Measurements from ENCODE around the gene ADAMTS16. TPM values are rescaled to one million over a fixed set of nuclear protein-coding genes. Genes with fewer than 3 reads are reported as not detected.

ADAMTS16 gene
- total RNA-seq, 1 experiment from 2014 or later = not detected

DNA sequence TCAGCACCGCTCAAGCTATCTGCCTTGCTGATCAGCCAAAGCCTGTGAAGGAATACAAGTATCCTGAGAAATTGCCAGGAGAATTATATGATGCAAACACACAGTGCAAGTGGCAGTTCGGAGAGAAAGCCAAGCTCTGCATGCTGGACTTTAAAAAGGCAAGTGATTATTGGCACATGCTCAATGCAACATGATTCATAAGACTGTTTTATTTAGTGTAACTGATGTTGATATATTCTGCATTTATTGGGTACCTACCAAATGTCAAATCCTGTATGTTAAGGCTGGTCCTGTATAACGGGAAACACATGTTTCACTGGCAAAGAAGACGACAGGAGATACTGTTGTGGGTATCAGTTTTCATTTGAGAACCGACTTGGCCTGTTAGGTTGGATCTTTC is 69.0 kb downstream of the ADAMTS16 start:
- Histone ChIP-seq H4K20me1 (ENCODE audit: insufficient read depth, low read depth, low read length) (no peaks in the 10 kb centered on the region), H3K4me3 (ENCODE audit: low read length) (no peak overlapping the region)

DNA sequence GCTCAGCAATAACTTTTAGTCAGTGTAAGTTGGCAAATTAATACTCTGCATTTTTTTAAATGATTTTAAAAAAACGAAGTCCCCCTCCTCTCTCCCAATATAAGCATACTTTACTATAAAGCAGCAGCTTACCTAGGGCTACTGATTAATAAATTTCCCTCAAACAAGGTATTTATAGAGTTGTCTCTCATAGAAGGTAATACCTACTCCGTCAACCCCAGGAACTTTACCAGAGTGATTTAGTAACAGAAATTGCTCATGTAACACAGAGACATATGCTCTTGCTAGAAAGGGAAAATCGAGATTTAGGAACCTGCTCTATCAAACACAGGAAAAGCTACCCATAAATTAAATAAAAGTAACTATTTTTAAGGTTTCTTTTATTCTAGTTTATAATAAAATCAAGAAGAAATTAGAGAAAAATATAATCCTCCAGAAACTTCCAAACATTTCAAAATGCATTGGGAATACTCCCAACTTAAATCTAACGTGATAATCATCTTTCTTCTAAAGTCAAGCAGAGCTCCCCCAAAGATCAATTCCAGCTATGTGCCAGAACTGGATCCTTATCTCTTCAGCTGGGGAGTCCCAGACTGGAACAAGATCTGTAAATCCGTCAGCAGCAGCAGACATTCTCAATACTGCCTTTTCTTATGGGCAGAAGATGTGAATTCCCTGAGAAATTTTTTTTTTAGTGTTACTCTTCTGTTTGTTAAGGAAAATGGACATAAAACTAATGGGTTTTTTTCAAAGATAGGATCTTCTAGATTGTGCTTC is 69.6 kb downstream of the ADAMTS16 start:
- Histone ChIP-seq H3K9me3 (ENCODE audit: low read length) (no peaks in the 10 kb centered on the region), H3K4me3 (ENCODE audit: low read length) (no peak overlapping the region)

More for the DNA sequence above, 69.0 kb downstream of the ADAMTS16 start:
- no peaks in the 10 kb centered on the region for H3K36me3 ChIP-seq (ENCODE audit: insufficient read depth, low read length)
- DNase-seq = no peak
- H2AFZ ChIP-seq (ENCODE audit: low read length) = no peak overlapping the region
- no peak overlapping the region for H3K9ac ChIP-seq (ENCODE audit: low read length)
- no peaks in the 10 kb centered on the region for H3K4me1 ChIP-seq (ENCODE audit: low read length)
- H3K27ac ChIP-seq (ENCODE audit: low read length) = no peak overlapping the region
- no peaks in the 10 kb centered on the region for H3K79me2 ChIP-seq (ENCODE audit: low read length)
- H3K9me2 ChIP-seq (replicated peaks; ENCODE audit: insufficient read depth, low read length) = no peaks in the 10 kb centered on the region
- H3K9me3 ChIP-seq (ENCODE audit: low read length) = no peaks in the 10 kb centered on the region
- no peaks in the 10 kb centered on the region for H3K27me3 ChIP-seq (ENCODE audit: low read length)
- no peak overlapping the region for H3K4me2 ChIP-seq (ENCODE audit: low read depth, low read length, poor library complexity, severe bottlenecking)

DNA sequence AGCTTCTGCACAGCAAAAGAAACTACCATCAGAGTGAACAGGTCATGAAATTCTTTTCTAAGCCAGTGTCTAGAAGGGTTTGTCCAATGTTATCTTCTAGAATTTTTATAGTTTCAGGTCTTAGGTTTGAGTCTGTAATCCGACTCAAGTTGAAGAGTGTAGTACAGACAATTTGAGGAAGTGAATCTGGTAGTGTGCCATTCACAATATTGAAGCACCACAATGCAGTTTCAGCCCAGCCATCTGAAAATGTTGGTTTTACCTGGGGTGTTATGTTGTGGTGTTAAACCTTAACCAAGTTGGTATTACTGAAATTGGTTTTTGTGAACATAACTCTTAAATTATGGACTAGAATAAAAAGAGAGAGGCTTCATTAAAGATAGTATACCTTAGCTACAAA is 77.2 kb downstream of the ADAMTS16 start:
- no peaks in the 10 kb centered on the region for H3K79me2 ChIP-seq (ENCODE audit: low read length)
- no peaks in the 10 kb centered on the region for H3K27me3 ChIP-seq (ENCODE audit: low read length)
- H3K36me3 ChIP-seq (ENCODE audit: insufficient read depth, low read length) = no peaks in the 10 kb centered on the region
- no peaks in the 10 kb centered on the region for H4K20me1 ChIP-seq (ENCODE audit: insufficient read depth, low read depth, low read length)
- no peak overlapping the region for H3K9ac ChIP-seq (ENCODE audit: low read length)
- H2AFZ ChIP-seq (ENCODE audit: low read length) = no peak overlapping the region
- peak; percentile 45 for DNase-seq
- H3K4me3 ChIP-seq (ENCODE audit: low read length) = no peak overlapping the region
- no peaks in the 10 kb centered on the region for H3K9me3 ChIP-seq (ENCODE audit: low read length)
- H3K4me1 ChIP-seq (ENCODE audit: low read length) = no peaks in the 10 kb centered on the region
- H3K9me2 ChIP-seq (replicated peaks; ENCODE audit: insufficient read depth, low read length) = no peaks in the 10 kb centered on the region
- no peak overlapping the region for H3K27ac ChIP-seq (ENCODE audit: low read length)
- H3K4me2 ChIP-seq (ENCODE audit: low read depth, low read length, poor library complexity, severe bottlenecking) = no peak overlapping the region

More for the DNA sequence above, 69.6 kb downstream of the ADAMTS16 start:
- H3K79me2 ChIP-seq (ENCODE audit: low read length) = no peaks in the 10 kb centered on the region
- DNase-seq = no peak
- H3K27ac ChIP-seq (ENCODE audit: low read length) = no peak overlapping the region
- no peaks in the 10 kb centered on the region for H4K20me1 ChIP-seq (ENCODE audit: insufficient read depth, low read depth, low read length)
- no peaks in the 10 kb centered on the region for H3K27me3 ChIP-seq (ENCODE audit: low read length)
- no peaks in the 10 kb centered on the region for H3K36me3 ChIP-seq (ENCODE audit: insufficient read depth, low read length)
- H3K4me2 ChIP-seq (ENCODE audit: low read depth, low read length, poor library complexity, severe bottlenecking) = no peak overlapping the region
- H3K4me1 ChIP-seq (ENCODE audit: low read length) = no peaks in the 10 kb centered on the region
- H3K9me2 ChIP-seq (replicated peaks; ENCODE audit: insufficient read depth, low read length) = no peaks in the 10 kb centered on the region
- H3K9ac ChIP-seq (ENCODE audit: low read length) = no peak overlapping the region
- no peak overlapping the region for H2AFZ ChIP-seq (ENCODE audit: low read length)

DNA sequence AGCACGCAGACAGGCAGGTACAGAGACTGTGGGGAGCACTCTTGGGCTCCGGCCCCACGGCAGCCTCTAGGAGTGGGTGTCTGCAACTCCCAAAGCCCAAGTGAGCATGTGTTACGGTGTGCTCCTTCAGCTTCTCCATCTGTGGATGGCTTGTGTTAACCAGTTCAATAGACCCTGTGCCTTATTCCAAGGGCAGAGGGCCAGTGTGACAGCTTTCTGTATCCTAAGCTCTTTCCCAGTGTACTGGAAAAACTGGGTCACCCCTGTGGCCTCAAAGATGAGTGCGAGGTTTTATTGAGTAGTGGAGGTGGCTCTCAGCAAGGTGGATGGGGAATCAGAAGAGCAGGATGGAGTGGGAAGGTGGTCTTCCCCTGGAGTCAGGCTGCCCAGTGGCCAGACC is 78.3 kb downstream of the ADAMTS16 start:
- H3K4me3 ChIP-seq (ENCODE audit: low read length) = no peak overlapping the region
- no peak overlapping the region for H2AFZ ChIP-seq (ENCODE audit: low read length)
- H3K9ac ChIP-seq (ENCODE audit: low read length) = no peak overlapping the region
- no peaks in the 10 kb centered on the region for H3K9me2 ChIP-seq (replicated peaks; ENCODE audit: insufficient read depth, low read length)
- no peak overlapping the region for H3K27ac ChIP-seq (ENCODE audit: low read length)
- H3K9me3 ChIP-seq (ENCODE audit: low read length) = no peaks in the 10 kb centered on the region
- DNase-seq = no peak
- H3K4me1 ChIP-seq (ENCODE audit: low read length) = no peaks in the 10 kb centered on the region
- no peaks in the 10 kb centered on the region for H3K36me3 ChIP-seq (ENCODE audit: insufficient read depth, low read length)
- no peak overlapping the region for H3K4me2 ChIP-seq (ENCODE audit: low read depth, low read length, poor library complexity, severe bottlenecking)
- H4K20me1 ChIP-seq (ENCODE audit: insufficient read depth, low read depth, low read length) = no peaks in the 10 kb centered on the region
- H3K79me2 ChIP-seq (ENCODE audit: low read length) = no peaks in the 10 kb centered on the region
- H3K27me3 ChIP-seq (ENCODE audit: low read length) = no peaks in the 10 kb centered on the region

DNA sequence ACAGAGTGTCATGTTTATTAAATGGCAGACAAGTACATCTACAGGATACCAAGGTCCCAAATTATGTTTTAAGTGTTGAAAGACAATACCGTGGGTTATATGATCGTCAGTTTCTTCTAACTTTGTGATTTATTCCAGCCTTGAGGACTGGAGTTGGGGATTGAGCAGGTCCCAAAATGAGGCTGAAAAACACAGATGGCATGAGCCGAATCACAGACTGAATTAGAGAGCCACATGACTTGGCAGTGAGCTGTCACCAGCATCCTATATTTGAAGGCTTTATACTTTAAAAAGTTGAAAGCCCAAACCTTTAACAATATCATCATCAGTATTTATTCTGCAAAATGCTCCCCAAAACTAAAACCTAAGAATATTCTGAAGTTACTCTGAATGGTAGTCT is 79.4 kb downstream of the ADAMTS16 start:
- Histone ChIP-seq H4K20me1 (ENCODE audit: insufficient read depth, low read depth, low read length) (no peaks in the 10 kb centered on the region), H2AFZ (ENCODE audit: low read length) (no peak overlapping the region), H3K4me3 (ENCODE audit: low read length) (no peak overlapping the region), H3K27ac (ENCODE audit: low read length) (no peak overlapping the region), H3K27me3 (ENCODE audit: low read length) (no peaks in the 10 kb centered on the region), H3K9ac (ENCODE audit: low read length) (no peak overlapping the region), H3K9me2 (replicated peaks; ENCODE audit: insufficient read depth, low read length) (no peaks in the 10 kb centered on the region), H3K79me2 (ENCODE audit: low read length) (no peaks in the 10 kb centered on the region), H3K36me3 (ENCODE audit: insufficient read depth, low read length) (no peaks in the 10 kb centered on the region), H3K4me1 (ENCODE audit: low read length) (no peaks in the 10 kb centered on the region), H3K4me2 (ENCODE audit: low read depth, low read length, poor library complexity, severe bottlenecking) (no peak overlapping the region), H3K9me3 (ENCODE audit: low read length) (no peaks in the 10 kb centered on the region)
- DNase-seq = no peak

DNA sequence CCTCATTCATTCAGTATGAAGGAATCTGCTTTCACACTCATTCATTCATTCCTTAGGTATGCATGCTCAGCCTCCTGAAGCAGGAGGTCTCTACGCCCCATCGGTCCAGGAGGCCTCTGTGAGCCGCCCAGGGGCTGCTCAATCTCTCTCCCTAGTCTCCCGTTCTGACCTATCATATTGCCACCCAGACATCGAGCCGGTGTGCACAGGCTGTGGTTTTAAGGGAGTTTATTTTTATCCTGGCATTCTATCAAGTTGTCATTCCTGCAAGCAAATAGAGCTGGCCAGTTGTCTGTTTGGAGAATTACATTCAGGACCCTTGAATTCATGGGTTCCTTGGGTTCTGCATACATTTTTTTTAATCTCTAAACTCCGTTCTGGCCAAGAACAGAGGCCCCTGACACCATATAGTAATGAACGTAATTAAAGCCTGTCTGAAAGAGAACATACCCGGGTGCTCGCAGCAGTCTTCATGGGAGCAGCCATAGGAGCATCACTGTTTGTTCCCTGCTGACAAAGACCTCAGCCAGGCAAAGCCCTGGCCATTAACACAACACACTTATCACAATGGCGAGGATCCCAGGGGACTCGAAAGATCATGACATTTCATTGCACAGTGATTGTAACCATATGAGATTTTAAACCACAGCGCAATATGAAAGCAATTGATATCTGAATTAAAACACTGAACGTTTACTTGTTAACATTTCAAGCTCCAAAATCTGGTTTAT is 80.9 kb downstream of the ADAMTS16 start:
- H3K9me2 ChIP-seq (replicated peaks; ENCODE audit: insufficient read depth, low read length) = no peaks in the 10 kb centered on the region
- no peak overlapping the region for H3K9ac ChIP-seq (ENCODE audit: low read length)
- H3K27me3 ChIP-seq (ENCODE audit: low read length) = no peaks in the 10 kb centered on the region
- H3K36me3 ChIP-seq (ENCODE audit: insufficient read depth, low read length) = no peaks in the 10 kb centered on the region
- no peaks in the 10 kb centered on the region for H3K4me1 ChIP-seq (ENCODE audit: low read length)
- no peak overlapping the region for H2AFZ ChIP-seq (ENCODE audit: low read length)
- no peaks in the 10 kb centered on the region for H3K79me2 ChIP-seq (ENCODE audit: low read length)
- DNase-seq = no peak
- H3K27ac ChIP-seq (ENCODE audit: low read length) = no peak overlapping the region
- no peaks in the 10 kb centered on the region for H3K9me3 ChIP-seq (ENCODE audit: low read length)
- H4K20me1 ChIP-seq (ENCODE audit: insufficient read depth, low read depth, low read length) = no peaks in the 10 kb centered on the region
- H3K4me2 ChIP-seq (ENCODE audit: low read depth, low read length, poor library complexity, severe bottlenecking) = no peak overlapping the region
- no peak overlapping the region for H3K4me3 ChIP-seq (ENCODE audit: low read length)

DNA sequence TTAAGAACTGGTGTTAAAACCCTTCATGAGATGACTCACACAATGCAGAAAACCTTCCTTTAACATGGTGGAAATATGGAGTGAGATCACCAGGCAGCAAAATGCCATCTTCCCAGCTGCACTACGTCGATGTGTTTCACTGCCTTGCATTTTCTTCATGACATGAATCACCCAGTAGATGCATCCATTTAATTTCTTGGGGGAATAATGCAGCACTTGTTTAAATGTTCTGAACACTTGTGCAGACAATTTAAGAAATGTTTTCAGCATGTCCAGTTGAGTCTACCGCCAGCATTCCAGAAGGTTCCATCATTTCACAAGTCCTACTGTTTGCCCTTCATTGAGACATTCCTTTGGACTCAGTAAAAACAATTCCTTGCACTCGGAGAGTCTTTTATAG is 81.6 kb downstream of the ADAMTS16 start:
- Histone ChIP-seq H3K9me2 (replicated peaks; ENCODE audit: insufficient read depth, low read length) (no peaks in the 10 kb centered on the region), H3K4me1 (ENCODE audit: low read length) (no peaks in the 10 kb centered on the region), H3K79me2 (ENCODE audit: low read length) (no peaks in the 10 kb centered on the region), H3K27me3 (ENCODE audit: low read length) (no peaks in the 10 kb centered on the region), H3K4me3 (ENCODE audit: low read length) (no peak overlapping the region), H3K9me3 (ENCODE audit: low read length) (no peaks in the 10 kb centered on the region), H3K36me3 (ENCODE audit: insufficient read depth, low read length) (no peaks in the 10 kb centered on the region), H3K27ac (ENCODE audit: low read length) (no peak overlapping the region), H4K20me1 (ENCODE audit: insufficient read depth, low read depth, low read length) (no peaks in the 10 kb centered on the region), H3K9ac (ENCODE audit: low read length) (no peak overlapping the region), H3K4me2 (ENCODE audit: low read depth, low read length, poor library complexity, severe bottlenecking) (no peak overlapping the region), H2AFZ (ENCODE audit: low read length) (no peak overlapping the region)
- DNase-seq = no peak

DNA sequence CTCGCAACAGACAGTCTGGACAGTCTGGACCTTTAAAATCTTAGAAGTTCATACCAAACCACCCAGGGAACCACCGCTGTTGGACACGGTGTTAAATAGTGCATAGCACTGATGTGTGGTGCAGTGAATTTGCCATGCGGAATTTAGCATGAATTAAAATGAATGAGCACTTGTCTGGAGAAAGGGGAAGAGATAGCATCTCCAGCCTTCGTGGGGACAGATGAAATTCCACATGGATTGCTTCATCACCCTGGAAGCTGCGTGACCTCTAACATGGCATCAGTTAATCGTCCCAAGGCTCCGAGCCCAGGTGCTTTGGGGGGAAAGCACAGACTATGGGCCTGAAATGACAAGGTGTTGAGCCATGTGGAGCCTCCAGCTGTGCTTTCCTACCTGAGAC is 91.4 kb downstream of the ADAMTS16 start:
- H3K4me2 ChIP-seq (ENCODE audit: low read depth, low read length, poor library complexity, severe bottlenecking) = no peak overlapping the region
- no peak overlapping the region for H2AFZ ChIP-seq (ENCODE audit: low read length)
- H3K4me1 ChIP-seq (ENCODE audit: low read length) = no peaks in the 10 kb centered on the region
- H4K20me1 ChIP-seq (ENCODE audit: insufficient read depth, low read depth, low read length) = no peaks in the 10 kb centered on the region
- no peak overlapping the region for H3K9ac ChIP-seq (ENCODE audit: low read length)
- no peak overlapping the region for H3K4me3 ChIP-seq (ENCODE audit: low read length)
- H3K79me2 ChIP-seq (ENCODE audit: low read length) = no peaks in the 10 kb centered on the region
- H3K27ac ChIP-seq (ENCODE audit: low read length) = no peak overlapping the region
- H3K9me2 ChIP-seq (replicated peaks; ENCODE audit: insufficient read depth, low read length) = no peaks in the 10 kb centered on the region
- no peaks in the 10 kb centered on the region for H3K9me3 ChIP-seq (ENCODE audit: low read length)
- H3K36me3 ChIP-seq (ENCODE audit: insufficient read depth, low read length) = no peaks in the 10 kb centered on the region
- no peak for DNase-seq
- H3K27me3 ChIP-seq (ENCODE audit: low read length) = no peaks in the 10 kb centered on the region
